Measurements from ENCODE around the gene BBS10.

- TF ChIP-seq CTCF (IDR thresholded peaks at IDR 0.05), result no peak
- TF ChIP-seq POLR2AphosphoS5 (IDR thresholded peaks at IDR 0.05), result no peak
- no peak for TF ChIP-seq POLR2A (IDR thresholded peaks at IDR 0.05; ENCODE audit: low read depth)
- TF ChIP-seq EP300 (IDR thresholded peaks at IDR 0.05), result no peak
These were observed 12.1 kb upstream of the BBS10 start for GRCh38 chr12:76360316-76360715.

Data from esophagus muscularis mucosa (tissue), 4 donors.